ENCODE measurements around the gene SUMO1.

GRCh38 chr2:202161151-202161835 lies 77.1 kb downstream of the SUMO1 start:
- no peak for TF ChIP-seq POLR2A (IDR thresholded peaks at IDR 0.05)
- no peak for TF ChIP-seq CTCF (IDR thresholded peaks at IDR 0.05)
